Stimulated activated CD8-positive, alpha-beta memory T cell treated with anti-CD3 and anti-CD28 coated beads, Interleukin-12 subunit alpha, Interleukin-12 subunit beta, amount 100 ng/mL, for 4 hours (primary cell): Measurements from ENCODE around the gene ZNF883.

Experiments used
- DNase-seq: peaks from one replicate; pipeline ENCODE4 v3.0.0-alpha.2; 2020; ENCODE audit warnings: low read depth

Gene ZNF883

GRCh38 chr9:112917987-112918362 lies 94.0 kb downstream of the ZNF883 start:
- DNase-seq: no peak

- no peak for DNase-seq
Measured at GRCh38 chr9:112917047-112917986, 94.7 kb downstream of the ZNF883 start.

GRCh38 chr9:112914524-112914923 lies 97.5 kb downstream of the ZNF883 start:
- DNase-seq: no peak

GRCh38 chr9:112913326-112913725 lies 98.7 kb downstream of the ZNF883 start:
- no peak for DNase-seq

DNA sequence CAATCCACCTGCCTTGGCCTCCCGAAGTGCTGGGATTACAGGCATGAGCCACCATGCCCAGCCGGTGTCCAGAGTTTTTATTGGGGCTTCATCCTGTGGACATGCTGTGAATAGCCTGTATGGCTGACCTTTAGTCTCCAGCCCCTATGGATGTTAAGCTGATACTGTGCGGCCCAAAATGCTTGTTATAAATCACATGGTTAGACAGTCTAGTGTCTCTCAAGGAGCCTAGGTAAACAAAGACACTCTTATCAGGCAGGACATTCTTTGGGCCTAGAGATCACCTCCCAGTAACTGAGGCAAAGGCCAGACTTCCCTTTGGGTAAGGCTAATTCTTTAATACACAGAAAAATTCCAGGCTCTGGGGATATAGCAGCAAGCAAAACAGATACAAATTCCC lies 99.4 kb downstream of the ZNF883 start:
- no peak for DNase-seq

DNA sequence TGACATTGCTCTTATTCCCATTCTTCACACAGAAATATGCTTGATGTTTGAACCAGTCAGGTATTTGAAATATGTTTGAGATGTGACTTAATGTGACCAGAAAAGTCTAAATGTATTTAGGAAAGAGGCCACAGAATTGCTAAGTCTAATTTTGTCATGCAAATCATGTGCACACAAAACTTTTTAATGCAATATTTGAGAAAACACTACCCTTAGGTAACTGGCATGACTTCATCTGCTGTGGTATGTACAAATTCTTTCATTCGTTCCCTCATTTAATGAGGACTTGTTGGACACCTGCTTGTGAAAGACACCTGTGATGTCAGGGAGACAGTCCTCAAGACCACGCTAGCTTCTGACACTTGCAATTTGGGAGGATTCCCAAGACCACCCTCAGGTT lies 100.3 kb downstream of the ZNF883 start:
- no peak for DNase-seq
